Brain microvascular endothelial cell (primary cell): ENCODE measurements around the gene ANKIB1.

Experiments
- DNase-seq: peaks from one replicate; pipeline ENCODE4 v3.0.0-alpha.2; 2020
- H3K27ac ChIP-seq: fragments of 250-450 bp; sonication (Bioruptor Pico); 2 replicates; pipeline ENCODE4 v1.5.1; 2020; ENCODE audit warnings: mild to moderate bottlenecking, moderate library complexity
- H3K27me3 ChIP-seq: fragments of 250-450 bp; sonication (Bioruptor Pico); replicated peaks from 2 replicates; pipeline ENCODE4 v1.5.1; 2020; ENCODE audit warnings: mild to moderate bottlenecking
- H3K36me3 ChIP-seq: fragments of 250-450 bp; sonication (Bioruptor Pico); replicated peaks from 2 replicates; pipeline ENCODE4 v1.5.1; 2020; ENCODE audit warnings: mild to moderate bottlenecking
- H3K4me3 ChIP-seq: 2 replicates; pipeline ENCODE4 v1.5.1; 2011; ENCODE audit warnings: low read depth, mild to moderate bottlenecking, control low read depth, low read length, moderate library complexity
- CTCF ChIP-seq: IDR thresholded peaks from 2 replicates; pipeline ENCODE4 v1.5.1; 2011; ENCODE audit warnings: low read depth, mild to moderate bottlenecking, moderate library complexity, low read length, control low read depth, inconsistent platforms; ENCODE audit errors: missing control alignments
- in situ Hi-C: cut with HindIII; loops from 2 replicates; pipeline ENCODE4 v1.10.0; 2017; ENCODE audit warnings: low sequenced_read_pairs, low pct_ligation_motif_present

The ANKIB1 gene

GRCh38 chr7:92335574-92335973 is 89.8 kb downstream of the ANKIB1 start:
- in situ Hi-C loops = no loop called here
- Histone ChIP-seq H3K27ac (no peak overlapping the region), H3K4me3 (no peak overlapping the region), H3K36me3 (no peaks in the 10 kb centered on the region), H3K27me3 (no peaks in the 10 kb centered on the region)
- TF ChIP-seq CTCF = no peak
- no peak for DNase-seq

GRCh38 chr7:92336662-92337340 is 91.0 kb downstream of the ANKIB1 start:
- in situ Hi-C loops = no loop called here
- H3K36me3 ChIP-seq = no peaks in the 10 kb centered on the region
- no peak overlapping the region for H3K4me3 ChIP-seq
- no peaks in the 10 kb centered on the region for H3K27me3 ChIP-seq
- no peak for DNase-seq
- H3K27ac ChIP-seq = no peak overlapping the region
- TF ChIP-seq CTCF = no peak

DNA sequence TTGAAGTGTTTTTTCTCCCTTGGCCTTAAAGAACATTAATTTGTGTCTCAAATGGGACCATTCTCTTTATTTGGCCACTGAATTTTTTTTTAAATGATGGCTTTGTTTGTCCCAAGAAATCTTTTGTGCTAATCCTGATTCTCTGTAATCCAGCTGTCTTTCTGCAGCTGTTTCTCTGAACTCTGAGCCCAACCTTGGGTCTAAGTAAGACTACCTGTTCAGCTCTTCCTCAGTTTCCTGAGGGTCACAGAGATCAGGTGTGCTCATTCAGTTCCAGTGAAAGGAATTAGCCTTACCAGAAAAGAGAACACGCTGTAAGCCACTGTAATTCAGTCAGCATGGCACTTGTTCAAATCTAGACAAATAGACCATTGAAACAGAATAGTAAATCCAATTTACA is 94.2 kb downstream of the ANKIB1 start:
- TF ChIP-seq CTCF = no peak
- in situ Hi-C loops = no loop called here
- H3K27me3 ChIP-seq = no peaks in the 10 kb centered on the region
- peaks cover 4% of the 10 kb centered on the region for H3K36me3 ChIP-seq
- DNase-seq = no peak
- no peak overlapping the region for H3K27ac ChIP-seq
- H3K4me3 ChIP-seq = no peak overlapping the region

- Histone ChIP-seq H3K36me3 (peaks cover 11% of the 10 kb centered on the region), H3K27me3 (no peaks in the 10 kb centered on the region), H3K4me3 (no peak overlapping the region), H3K27ac (no peak overlapping the region)
- in situ Hi-C loops = no loop called here
- DNase-seq = no peak
- TF ChIP-seq CTCF = no peak
Measured at GRCh38 chr7:92343714-92344113, 97.9 kb downstream of the ANKIB1 start.

DNA sequence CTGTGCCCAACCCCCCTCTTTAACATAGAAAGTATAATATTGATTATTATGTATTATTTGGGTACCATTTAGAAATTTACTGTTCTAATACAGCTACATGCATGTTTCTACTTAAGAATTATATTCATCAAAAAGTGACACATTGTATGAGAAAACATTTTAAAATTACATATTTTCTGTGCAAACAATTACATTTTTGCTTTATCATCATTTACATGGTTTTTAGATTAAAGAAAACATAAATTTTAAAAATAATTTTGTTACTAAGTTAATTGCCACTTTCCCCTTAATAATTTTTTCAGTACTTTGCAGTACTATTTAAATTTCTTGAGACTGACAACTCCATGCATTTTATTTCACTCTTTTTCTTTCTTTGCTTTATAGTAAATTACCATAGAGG is 106.2 kb downstream of the ANKIB1 start:
- no peak for TF ChIP-seq CTCF
- DNase-seq = no peak
- H3K27ac ChIP-seq = no peak overlapping the region
- H3K36me3 ChIP-seq = peaks cover 17% of the 10 kb centered on the region
- no peaks in the 10 kb centered on the region for H3K27me3 ChIP-seq
- H3K4me3 ChIP-seq = no peak overlapping the region
- in situ Hi-C loops = no loop called here

- no peak for TF ChIP-seq CTCF
- in situ Hi-C loops = no loop called here
- peaks cover 17% of the 10 kb centered on the region for H3K36me3 ChIP-seq
- H3K4me3 ChIP-seq = no peak overlapping the region
- H3K27me3 ChIP-seq = no peaks in the 10 kb centered on the region
- no peak overlapping the region for H3K27ac ChIP-seq
- DNase-seq = no peak
Measured at GRCh38 chr7:92354214-92354613, 108.4 kb downstream of the ANKIB1 start.
